Mesodermal cell (in vitro differentiated cells): ENCODE measurements around the gene ARMCX1. TPM values are rescaled to one million over a fixed set of nuclear protein-coding genes. Genes with fewer than 3 reads are reported as not detected.
A peak's percentile ranks its signal among the peaks of the same experiment; 100 is the strongest.
"Not testable (repeated sequence)": the region's sequence is repeated elsewhere in the genome, so short reads cannot be mapped to it uniquely, and the experiment has no call there.

ENCODE experiments used
- H3K27ac ChIP-seq: 2 replicates; pipeline ENCODE4 v1.7.0; 2013; ENCODE audit warnings: mild to moderate bottlenecking, low read depth, low read length, moderate library complexity; ENCODE audit not compliant: severe bottlenecking
- H3K36me3 ChIP-seq: 2 replicates; pipeline ENCODE4 v1.7.1; 2013; ENCODE audit warnings: mild to moderate bottlenecking, low read length, moderate library complexity; ENCODE audit not compliant: control insufficient read depth, insufficient read depth
- H3K4me1 ChIP-seq: one replicate; pipeline ENCODE4 v1.7.1; 2013; ENCODE audit warnings: mild to moderate bottlenecking, low read length; ENCODE audit not compliant: insufficient read depth, control insufficient read depth, poor library complexity, severe bottlenecking
- H3K4me3 ChIP-seq: 2 replicates; pipeline ENCODE4 v1.7.0; 2013; ENCODE audit warnings: low read length, control low read depth, mild to moderate bottlenecking; ENCODE audit not compliant: insufficient read depth, poor library complexity, severe bottlenecking; ENCODE audit errors: extremely low read depth
- H3K9me3 ChIP-seq: 2 replicates; pipeline ENCODE4 v1.7.1; 2013; ENCODE audit warnings: mild to moderate bottlenecking, low read length, moderate library complexity; ENCODE audit not compliant: control insufficient read depth
- WGBS, 2 experiments: methylation state at CpG; one replicate each; pipeline ENCODE4 v1.1.5; 2013; ENCODE audit warnings: missing lambda C conversion rate in 2 of 2; ENCODE audit not compliant: insufficient coverage in 2 of 2; 5-methylcytosine and 5-hydroxymethylcytosine counted together
- polyA plus RNA-seq, 2 experiments: library from polyadenylated mRNA; stranded (reverse); fragments of 50-300 nt; gene quantifications; one replicate each; pipeline ENCODE4 v1.2.3, GENCODE V29; 2013

The ARMCX1 gene
- polyA plus RNA-seq (2013, experiment 1 of 2) = 40.5 TPM
- polyA plus RNA-seq (2013, experiment 2 of 2) = 40.2 TPM

GRCh38 chrX:101550362-101550750, at the start of gene ARMCX1:
ARMCX1 (plus strand) TSS chrX:101550547; CDS start chrX:101552931, 2,384 bp downstream.
- Histone ChIP-seq H3K36me3 (peaks cover 17% of the 10 kb centered on the region), H3K4me1 (no peaks in the 10 kb centered on the region), H3K4me3 (peak within 1 kb of the TSS; percentile 54), H3K9me3 (no peaks in the 10 kb centered on the region), H3K27ac (peak within 1 kb of the TSS; percentile 94)
- 0 to 3% methylated on average over 4 to 8 of the region's 20 CpGs for WGBS, 2 experiments

- whole genome bisulfite sequencing, 2 experiments = no CpG with 5 or more reads among the region's 1 CpG
- not testable (repeated sequence) for H3K4me1 ChIP-seq, H3K27ac ChIP-seq, H3K36me3 ChIP-seq, H3K4me3 ChIP-seq, H3K9me3 ChIP-seq
Observed at GRCh38 chrX:101502929-101503328, 47.4 kb upstream of the ARMCX1 start.

GRCh38 chrX:101507372-101507771, 43.0 kb upstream of the ARMCX1 start:
- no peak overlapping the region for H3K27ac ChIP-seq
- no peaks in the 10 kb centered on the region for H3K9me3 ChIP-seq
- no peak overlapping the region for H3K4me3 ChIP-seq
- H3K36me3 ChIP-seq = no peaks in the 10 kb centered on the region
- H3K4me1 ChIP-seq = no peaks in the 10 kb centered on the region

GRCh38 chrX:101507986-101508385, 42.4 kb upstream of the ARMCX1 start:
- no CpG with 5 or more reads among the region's 4 CpGs for WGBS, 2 experiments
- Histone ChIP-seq H3K36me3 (no peaks in the 10 kb centered on the region), H3K27ac (no peak overlapping the region), H3K9me3 (no peaks in the 10 kb centered on the region), H3K4me3 (no peak overlapping the region), H3K4me1 (no peaks in the 10 kb centered on the region)

GRCh38 chrX:101530944-101531343, 19.4 kb upstream of the ARMCX1 start:
- Histone ChIP-seq H3K36me3 (no peaks in the 10 kb centered on the region), H3K27ac (no peak overlapping the region), H3K4me3 (no peak overlapping the region), H3K9me3 (no peaks in the 10 kb centered on the region), H3K4me1 (no peaks in the 10 kb centered on the region)
- WGBS, 2 experiments = 75% methylated on average over 1 of the region's 2 CpGs; no CpG with 5 or more reads in 1 of the 2 experiments

GRCh38 chrX:101539116-101539515, 11.2 kb upstream of the ARMCX1 start:
- Histone ChIP-seq H3K9me3 (peaks cover 7% of the 10 kb centered on the region), H3K4me3 (no peak overlapping the region), H3K27ac (no peak overlapping the region), H3K4me1 (no peaks in the 10 kb centered on the region), H3K36me3 (no peaks in the 10 kb centered on the region)
- 90 to 96% methylated on average over 2 to 4 of the region's 25 CpGs for WGBS, 2 experiments

- H3K27ac ChIP-seq = peak overlapping the region; percentile 94
- 7 to 12% methylated on average over 10 to 11 of the region's 26 CpGs for WGBS, 2 experiments
Observed at GRCh38 chrX:101550751-101551379, 518 bp downstream of the ARMCX1 start.

GRCh38 chrX:101551380-101551767, 1.0 kb downstream of the ARMCX1 start:
- 11 to 17% methylated on average over 1 to 3 of the region's 10 CpGs for WGBS, 2 experiments
- no peaks in the 10 kb centered on the region for H3K4me1 ChIP-seq
- no peaks in the 10 kb centered on the region for H3K9me3 ChIP-seq
- H3K36me3 ChIP-seq = peaks cover 17% of the 10 kb centered on the region
- peak overlapping the region; percentile 54 for H3K4me3 ChIP-seq
- H3K27ac ChIP-seq = no peak overlapping the region

More at GRCh38 chrX:101550751-101551379, 518 bp downstream of the ARMCX1 start:
- Histone ChIP-seq H3K4me3 (peak overlapping the region; percentile 54), H3K4me1 (no peaks in the 10 kb centered on the region), H3K36me3 (peaks cover 17% of the 10 kb centered on the region), H3K9me3 (no peaks in the 10 kb centered on the region)

- H3K4me1 ChIP-seq = no peaks in the 10 kb centered on the region
- 98 to 100% methylated on average over 5 to 12 of the region's 23 CpGs for WGBS, 2 experiments
- H3K9me3 ChIP-seq = no peaks in the 10 kb centered on the region
- peaks cover 17% of the 10 kb centered on the region for H3K36me3 ChIP-seq
- no peak overlapping the region for H3K4me3 ChIP-seq
- no peak overlapping the region for H3K27ac ChIP-seq
Observed at GRCh38 chrX:101552714-101553113, 2.4 kb downstream of the ARMCX1 start.

GRCh38 chrX:101564651-101565050, 14.3 kb downstream of the ARMCX1 start:
- H3K9me3 ChIP-seq = no peaks in the 10 kb centered on the region
- no peak overlapping the region for H3K27ac ChIP-seq
- no peak overlapping the region for H3K4me3 ChIP-seq
- no peaks in the 10 kb centered on the region for H3K4me1 ChIP-seq
- no peaks in the 10 kb centered on the region for H3K36me3 ChIP-seq

GRCh38 chrX:101595739-101596419, 45.5 kb downstream of the ARMCX1 start:
- WGBS, 2 experiments = no CpG with 5 or more reads among the region's 5 CpGs
- H3K4me3 ChIP-seq = no peak overlapping the region
- H3K36me3 ChIP-seq = no peaks in the 10 kb centered on the region
- no peaks in the 10 kb centered on the region for H3K9me3 ChIP-seq
- no peak overlapping the region for H3K27ac ChIP-seq
- no peaks in the 10 kb centered on the region for H3K4me1 ChIP-seq
